Activated T-cell treated with anti-CD3 and anti-CD28 coated beads for 1 hour (primary cell): ENCODE results near the gene FSTL1.
A peak's percentile ranks its signal among the peaks of the same experiment; 100 is the strongest.

ENCODE experiments used
- DNase-seq: peaks from one replicate; pipeline ENCODE4 v3.0.0-alpha.2; 2020; ENCODE audit warnings: low read depth

FSTL1 gene

DNA sequence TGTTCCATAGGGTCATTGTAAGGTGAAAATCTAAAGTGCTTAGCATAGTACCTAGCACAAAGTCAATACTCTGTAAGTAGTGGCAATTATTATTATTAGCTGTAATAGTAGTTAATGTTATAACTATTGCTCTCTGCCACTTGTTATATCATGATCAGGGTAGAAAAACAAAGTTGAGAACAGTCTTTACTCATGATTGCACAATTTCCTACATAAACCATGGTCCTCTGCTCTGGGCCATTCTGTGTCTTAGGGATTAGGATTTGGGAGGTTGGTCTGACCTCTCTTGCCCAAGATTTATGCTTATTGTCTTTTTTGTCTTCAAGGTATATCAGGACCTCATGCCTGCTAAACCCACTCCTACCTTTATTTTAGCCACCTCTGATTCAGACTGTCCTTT, 97.3 kb downstream of the FSTL1 start:
- DNase-seq, result no peak

DNA sequence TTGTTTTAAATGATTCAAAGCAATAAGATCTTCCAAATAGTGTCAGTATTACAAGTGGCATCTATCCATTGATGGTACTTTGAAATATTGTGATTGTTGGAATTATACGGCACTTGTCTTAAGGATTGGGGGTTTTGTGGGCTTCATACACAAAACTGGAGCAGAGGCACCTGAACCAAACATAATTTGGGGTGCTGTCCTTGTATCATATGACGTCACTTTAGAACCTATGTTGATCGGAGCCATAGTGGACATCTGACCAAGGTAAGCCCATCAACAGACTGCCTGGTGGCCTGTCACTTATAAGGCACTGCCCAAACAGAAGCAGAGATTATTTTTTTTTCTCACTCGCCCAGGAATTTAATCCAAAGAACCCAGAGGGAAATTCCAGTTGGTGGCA, 98.8 kb downstream of the FSTL1 start:
- DNase-seq, result no peak

DNA sequence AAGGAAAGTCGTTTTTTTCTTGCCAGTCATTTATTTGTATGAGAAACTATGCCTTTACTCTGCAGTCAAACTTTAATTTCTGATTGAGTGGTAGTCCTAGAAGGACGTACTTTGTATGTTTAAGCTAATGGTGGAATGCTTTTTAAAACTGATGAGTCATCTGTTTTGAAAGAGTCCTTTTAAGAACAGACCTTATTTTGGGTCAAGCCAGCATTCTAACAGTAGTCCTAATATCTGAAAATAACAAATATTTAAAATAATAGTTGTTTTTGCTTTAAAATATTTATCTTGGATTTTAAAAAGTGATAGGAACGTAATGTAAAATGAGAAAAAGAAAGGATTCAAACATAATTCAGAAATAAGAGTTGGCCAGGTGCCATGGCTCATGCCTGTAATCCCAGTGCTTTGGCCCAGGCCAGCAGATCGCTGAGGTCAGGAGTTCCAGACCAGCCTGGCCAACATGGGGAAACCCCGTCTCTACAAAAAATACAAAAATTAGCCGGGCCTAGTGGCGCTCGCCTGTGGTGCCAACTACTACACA, 100.3 kb downstream of the FSTL1 start:
- no peak for DNase-seq

DNA sequence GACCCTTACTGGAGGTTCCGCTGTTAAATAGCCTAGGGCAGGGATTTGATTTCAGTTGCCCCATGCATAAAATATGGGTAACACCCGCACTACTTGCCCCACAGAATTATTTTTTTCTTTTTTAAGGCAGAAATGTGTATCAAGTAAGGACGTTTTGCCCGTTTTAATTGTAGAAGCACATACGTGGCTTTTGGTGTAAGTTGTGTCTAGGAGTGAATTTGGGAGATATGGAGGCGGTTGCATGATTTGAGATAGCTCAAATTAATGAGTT, 101.0 kb downstream of the FSTL1 start:
- DNase-seq, result no peak

DNA sequence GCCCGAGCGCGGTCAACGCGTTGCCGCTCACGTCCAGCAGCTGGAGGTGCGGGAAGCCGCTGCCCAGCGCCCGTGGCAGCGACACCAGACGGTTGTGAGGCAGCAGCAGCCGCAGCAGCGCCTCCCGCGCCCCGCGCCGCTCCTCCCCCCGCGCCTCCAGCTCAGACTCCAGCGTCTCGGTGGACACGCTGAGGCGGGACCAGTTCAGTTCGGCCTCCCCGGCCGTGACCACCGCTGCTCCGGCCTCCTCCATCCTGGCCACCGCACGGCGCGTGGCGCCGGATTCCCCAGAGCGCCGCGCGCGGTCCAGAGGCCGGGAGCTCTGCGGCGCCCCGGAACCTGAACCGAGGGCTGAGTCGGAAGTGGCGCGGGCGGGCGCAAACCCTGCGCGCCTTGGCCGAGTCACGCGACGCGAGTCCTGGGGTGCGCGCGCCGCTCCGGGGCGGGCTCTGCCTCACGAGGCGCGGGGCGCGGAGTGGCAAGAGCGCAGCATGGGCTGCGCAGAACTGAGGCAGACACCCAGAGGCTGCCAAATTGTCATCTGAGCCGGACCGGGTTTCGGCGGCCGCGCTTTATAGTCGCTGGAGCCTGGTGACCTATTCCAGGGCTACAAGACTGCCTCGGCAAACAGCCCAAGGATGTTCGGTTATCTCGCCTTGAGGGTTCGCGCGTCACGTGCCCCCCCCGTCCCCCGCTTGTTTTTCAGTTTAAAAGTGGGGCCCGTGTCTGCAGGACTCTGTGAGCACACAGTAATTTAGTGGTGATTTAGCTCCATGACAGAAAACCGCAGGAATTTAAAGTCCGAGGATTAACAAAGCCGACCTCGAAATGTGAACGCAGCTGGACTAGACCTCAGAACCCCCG, 101.6 kb downstream of the FSTL1 start, which contains the start of gene LRRC58:
LRRC58 (minus strand) TSS at position 364 of the 864 bp plus-strand sequence; CDS start at position 253, 111 bp downstream.
- peak; percentile 86 for DNase-seq

DNA sequence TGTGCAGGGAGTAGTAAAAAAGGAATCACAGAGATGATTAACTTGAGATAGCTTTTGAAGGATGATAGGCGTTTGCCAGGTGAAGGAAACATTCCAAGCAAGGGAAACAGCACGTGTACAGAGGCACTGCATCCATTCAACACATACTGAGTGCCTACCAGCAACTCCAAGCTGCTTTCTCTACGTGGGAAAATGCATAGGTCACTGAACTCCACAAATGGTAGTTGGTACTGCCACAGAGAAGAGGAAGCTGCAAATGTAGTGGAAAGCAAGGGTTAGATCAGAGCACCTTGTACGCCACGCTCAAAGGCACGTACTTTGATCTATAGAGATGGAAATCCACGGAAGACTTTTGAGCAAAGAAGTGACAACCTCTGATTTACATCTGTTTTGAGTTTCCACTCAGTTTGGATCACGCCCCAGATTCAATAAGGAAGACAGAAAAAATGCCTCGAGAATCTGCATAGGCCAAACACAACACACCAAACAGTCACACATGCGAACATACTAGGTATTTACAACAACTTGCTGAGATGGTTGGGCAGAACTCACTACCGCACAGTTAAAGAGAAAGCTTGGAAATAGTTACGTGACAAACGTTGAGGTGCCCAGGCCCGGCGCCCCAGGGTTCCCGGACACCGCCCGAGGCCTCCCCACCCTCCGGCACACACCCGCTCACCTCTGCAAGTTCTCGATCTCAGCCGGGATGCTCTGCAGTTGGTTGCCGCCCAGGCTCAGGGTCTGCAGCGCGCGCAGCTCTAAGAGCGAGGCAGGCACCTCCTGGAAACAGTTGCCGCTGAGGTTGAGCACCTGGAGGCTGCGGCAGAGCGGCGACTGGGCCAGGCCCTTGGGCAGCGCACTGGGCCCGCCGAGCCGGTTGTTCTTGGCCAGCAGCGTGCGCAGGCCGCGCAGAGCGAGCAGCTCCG, 102.5 kb downstream of the FSTL1 start:
- DNase-seq, result peak; percentile 42

DNA sequence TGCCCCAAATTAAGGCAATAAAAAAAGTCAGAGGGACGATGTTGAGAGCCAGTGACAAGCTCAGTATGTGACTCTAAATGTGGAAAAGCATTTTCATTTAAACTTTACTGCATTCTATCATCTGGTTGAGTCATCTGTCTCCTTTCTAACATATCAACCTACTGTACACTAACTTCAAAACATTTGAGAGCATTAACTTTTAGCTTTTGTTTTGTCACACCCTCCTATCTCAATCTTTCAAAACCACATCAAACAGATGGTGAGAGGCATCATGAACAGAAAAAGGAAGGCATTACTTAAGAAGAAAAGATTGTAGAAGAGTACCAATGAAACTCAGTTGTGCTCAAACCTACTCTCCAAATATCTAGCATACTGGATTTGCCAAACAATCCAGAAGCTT, 106.4 kb downstream of the FSTL1 start:
- no peak for DNase-seq
